Measurements from ENCODE around the gene MFAP3L. TPM values are rescaled to one million over a fixed set of nuclear protein-coding genes. Genes with fewer than 3 reads are reported as not detected.

Gene MFAP3L
- total RNA-seq, 1 donor from 2014 or later, result 1.6 TPM

GRCh38 chr4:169958629-169959028, 67.6 kb downstream of the MFAP3L start:
- Histone ChIP-seq H3K4me3 (ENCODE audit: low read depth, low read length) (no peak overlapping the region), H3K36me3 (ENCODE audit: control insufficient read depth, insufficient read depth, low read length) (no peaks in the 10 kb centered on the region), H3K27me3 (ENCODE audit: control insufficient read depth, insufficient read depth, low read length) (no peaks in the 10 kb centered on the region)
- FAIRE-seq, result no peak
- DNase-seq (ENCODE audit: low read depth), result no peak
- TF ChIP-seq CTCF (IDR thresholded peaks at IDR 0.05; ENCODE audit: insufficient read depth, low read length, severe bottlenecking), result no peak

- Histone ChIP-seq H3K36me3 (ENCODE audit: control insufficient read depth, insufficient read depth, low read length) (no peaks in the 10 kb centered on the region), H3K4me3 (ENCODE audit: low read depth, low read length) (no peak overlapping the region), H3K27me3 (ENCODE audit: control insufficient read depth, insufficient read depth, low read length) (no peaks in the 10 kb centered on the region)
- no peak for TF ChIP-seq CTCF (IDR thresholded peaks at IDR 0.05; ENCODE audit: insufficient read depth, low read length, severe bottlenecking)
- peak; percentile 36 for FAIRE-seq
- no peak for DNase-seq (ENCODE audit: low read depth)
Observed at GRCh38 chr4:169957785-169958184, 68.4 kb downstream of the MFAP3L start.

DNA sequence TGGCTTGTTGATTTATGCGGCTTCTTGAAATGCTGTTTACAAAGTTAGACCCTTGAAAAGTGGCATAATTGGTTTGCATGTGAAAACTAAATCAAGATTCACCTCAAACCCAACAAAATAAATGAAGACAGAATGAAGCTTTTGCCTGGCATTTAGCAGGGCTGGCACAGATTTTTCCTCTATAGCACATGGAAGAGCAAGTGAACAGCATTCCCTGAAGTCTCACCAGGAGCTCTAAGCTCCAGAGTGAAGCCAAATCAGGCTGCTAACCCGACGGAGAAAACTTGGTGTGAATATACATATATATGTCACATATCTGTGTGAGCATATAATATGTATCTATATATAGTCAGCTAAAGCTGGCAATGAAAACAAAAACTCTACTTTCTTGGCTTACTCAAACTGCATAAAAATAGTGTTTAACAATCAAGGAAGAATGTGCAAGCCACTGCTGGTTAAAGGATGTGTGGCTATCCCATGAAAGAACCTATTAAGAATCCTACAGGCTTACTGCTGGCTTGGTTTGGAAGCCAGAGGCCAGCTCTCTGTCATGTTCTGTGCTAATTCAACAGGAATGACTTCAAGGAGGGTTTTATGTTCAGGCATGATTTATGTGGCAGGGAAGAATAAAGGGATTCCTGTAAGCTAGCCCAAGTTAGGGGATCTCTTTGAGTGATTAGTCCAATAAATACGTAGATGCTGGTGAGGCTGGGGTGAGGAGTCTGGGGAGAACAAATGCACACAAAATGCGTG, 69.9 kb downstream of the MFAP3L start:
- no peaks in the 10 kb centered on the region for H3K27me3 ChIP-seq (ENCODE audit: control insufficient read depth, insufficient read depth, low read length)
- no peak for TF ChIP-seq CTCF (IDR thresholded peaks at IDR 0.05; ENCODE audit: insufficient read depth, low read length, severe bottlenecking)
- no peak overlapping the region for H3K4me3 ChIP-seq (ENCODE audit: low read depth, low read length)
- DNase-seq (ENCODE audit: low read depth) (no peak), FAIRE-seq (no peak)
- H3K36me3 ChIP-seq (ENCODE audit: control insufficient read depth, insufficient read depth, low read length), result no peaks in the 10 kb centered on the region

- H3K36me3 ChIP-seq (ENCODE audit: control insufficient read depth, insufficient read depth, low read length), result no peaks in the 10 kb centered on the region
- DNase-seq (ENCODE audit: low read depth) (no peak), FAIRE-seq (no peak)
- no peaks in the 10 kb centered on the region for H3K27me3 ChIP-seq (ENCODE audit: control insufficient read depth, insufficient read depth, low read length)
- no peak overlapping the region for H3K4me3 ChIP-seq (ENCODE audit: low read depth, low read length)
- no peak for TF ChIP-seq CTCF (IDR thresholded peaks at IDR 0.05; ENCODE audit: insufficient read depth, low read length, severe bottlenecking)
Observed at GRCh38 chr4:169955521-169955920, 70.7 kb downstream of the MFAP3L start.

- no peak for TF ChIP-seq CTCF (IDR thresholded peaks at IDR 0.05; ENCODE audit: insufficient read depth, low read length, severe bottlenecking)
- no peak for FAIRE-seq
- H3K27me3 ChIP-seq (ENCODE audit: control insufficient read depth, insufficient read depth, low read length), result no peaks in the 10 kb centered on the region
- H3K4me3 ChIP-seq (ENCODE audit: low read depth, low read length), result no peak overlapping the region
- no peaks in the 10 kb centered on the region for H3K36me3 ChIP-seq (ENCODE audit: control insufficient read depth, insufficient read depth, low read length)
- DNase-seq (ENCODE audit: low read depth), result no peak
Observed at GRCh38 chr4:169952236-169953002, 73.8 kb downstream of the MFAP3L start.

All from bronchial epithelial cell (primary cell).